Fibroblast of lung (primary cell): ENCODE measurements around the gene IL27RA. TPM values are rescaled to one million over a fixed set of nuclear protein-coding genes. Genes with fewer than 3 reads are reported as not detected.
A peak's percentile ranks its signal among the peaks of the same experiment; 100 is the strongest.

Source experiments
- DNase-seq, 2 donors: peaks; one replicate each; pipeline versions ENCODE4 v3.0.0 to v3.0.0-alpha.2; 2010; ENCODE audit warnings: low read depth in 2 of 2
- H2AFZ ChIP-seq: 2 replicates; pipeline ENCODE4 v1.5.1; 2012; ENCODE audit warnings: low read length, control low read depth, inconsistent platforms
- H3K27ac ChIP-seq: 2 replicates; pipeline ENCODE4 v1.5.1; 2011; ENCODE audit warnings: low read length, control low read depth; ENCODE audit not compliant: insufficient read depth
- H3K27me3 ChIP-seq: 2 replicates; pipeline ENCODE4 v1.5.1; 2011; ENCODE audit warnings: mild to moderate bottlenecking, low read length; ENCODE audit not compliant: control insufficient read depth, insufficient read depth
- H3K36me3 ChIP-seq: 2 replicates; pipeline ENCODE4 v1.5.1; 2011; ENCODE audit warnings: low read length; ENCODE audit not compliant: control insufficient read depth, insufficient read depth
- H3K4me1 ChIP-seq: 2 replicates; pipeline ENCODE4 v1.5.1; 2011; ENCODE audit warnings: low read length; ENCODE audit not compliant: control insufficient read depth, insufficient read depth; ENCODE audit errors: extremely low read depth
- H3K4me2 ChIP-seq: 2 replicates; pipeline ENCODE4 v1.5.1; 2011; ENCODE audit warnings: low read length, control low read depth; ENCODE audit not compliant: insufficient read depth; ENCODE audit errors: extremely low read depth
- H3K4me3 ChIP-seq, 4 experiments: fragments of 200-600 bp in 1 of 4; sonication (generic) in 1 of 4; replicated peaks in 1 of 4; 2 replicates each; pipeline ENCODE4 v1.5.1; 2011 to 2016; ENCODE audit warnings: low read length in 4 of 4, low read depth in 3 of 4, mild to moderate bottlenecking in 3 of 4, control low read depth in 2 of 4, inconsistent platforms in 1 of 4, mixed read lengths in 1 of 4; ENCODE audit not compliant: insufficient read depth in 1 of 4; ENCODE audit errors: control extremely low read depth in 1 of 4
- H3K79me2 ChIP-seq: 2 replicates; pipeline ENCODE4 v1.5.1; 2012; ENCODE audit warnings: mild to moderate bottlenecking, low read length, inconsistent platforms; ENCODE audit not compliant: control insufficient read depth, insufficient read depth
- H3K9ac ChIP-seq: 2 replicates; pipeline ENCODE4 v1.5.1; 2011; ENCODE audit warnings: mild to moderate bottlenecking, low read length, control low read depth; ENCODE audit not compliant: insufficient read depth
- H3K9me3 ChIP-seq: 2 replicates; pipeline ENCODE4 v1.5.1; 2012; ENCODE audit warnings: low read depth, low read length; ENCODE audit not compliant: control insufficient read depth, insufficient read depth
- H4K20me1 ChIP-seq: 2 replicates; pipeline ENCODE4 v1.5.1; 2011; ENCODE audit warnings: low read length; ENCODE audit not compliant: control insufficient read depth, insufficient read depth; ENCODE audit errors: extremely low read depth
- EZH2 ChIP-seq: IDR thresholded peaks from 2 replicates; pipeline ENCODE4 v1.5.1; 2012; ENCODE audit warnings: low read length, control low read depth, mild to moderate bottlenecking; ENCODE audit errors: missing control alignments
- polyA plus RNA-seq, 2 donors: library from polyadenylated mRNA; depleted of rRNA in 1 of 2; stranded (reverse) in 1 of 2; unstranded in 1 of 2; fragments of >200 nt; gene quantifications; 2 replicates each; pipeline ENCODE4 v1.2.1, GENCODE V29; 2011 to 2012; ENCODE audit warnings: missing spikeins in 1 of 2
- total RNA-seq: library from RNA; depleted of rRNA; stranded (reverse); fragments of >200 nt; gene quantifications from 2 replicates; pipeline ENCODE4 v1.2.1, GENCODE V29; 2014
- TF ChIP-seq, protein P1 (sequence below), 2 donors: IDR thresholded peaks in 1 of 2; conservative IDR thresholded peaks in 1 of 2; 1 replicate in 1 of 2; 2 replicates in 1 of 2; pipeline ENCODE4 v1.5.1; 2011 to 2012; ENCODE audit warnings: low read length in 2 of 2, control low read depth in 1 of 2, inconsistent platforms in 1 of 2, low read depth in 1 of 2, mild to moderate bottlenecking in 1 of 2

The IL27RA gene
- total and polyA plus RNA-seq, 2 donors (not counting 1 experiment from before 2014, with no cell fraction given), result 0.84 to 2.1 TPM

DNA sequence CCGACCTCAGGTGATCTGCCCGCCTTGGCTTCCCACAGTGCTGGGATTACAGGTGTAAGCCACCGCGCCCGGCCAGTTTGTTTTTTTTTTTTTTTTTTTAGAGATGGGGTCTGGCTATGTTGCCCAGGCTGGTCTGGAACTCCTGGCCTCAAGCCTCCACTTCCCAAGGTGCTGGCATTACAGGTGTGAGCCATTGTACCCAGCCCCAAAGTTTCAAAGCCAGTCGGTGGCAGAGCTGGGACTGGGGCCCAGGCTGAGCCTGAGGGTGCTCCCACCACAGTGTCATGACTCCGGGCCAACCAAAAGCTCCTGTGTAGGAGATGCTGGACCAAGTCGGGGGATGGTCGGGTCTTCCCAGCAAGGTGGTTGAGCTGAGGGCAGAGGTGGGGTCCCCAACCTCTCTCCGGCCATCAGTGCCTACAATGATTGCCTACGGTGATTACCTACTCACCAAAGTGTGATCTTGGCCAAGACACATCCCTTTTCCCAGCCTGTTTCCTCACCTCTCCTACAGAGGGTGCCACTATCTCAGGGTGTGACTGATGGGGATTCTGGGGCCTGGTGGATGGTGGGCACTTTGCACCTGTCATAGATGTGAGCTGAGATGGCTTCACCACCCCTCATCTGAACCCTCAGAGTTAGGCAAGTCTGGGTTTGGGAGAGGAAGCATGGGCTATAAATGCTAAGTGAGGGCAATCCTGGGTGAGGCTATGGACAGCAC, 64.9 kb downstream of the IL27RA start:
- Histone ChIP-seq H3K9me3 (no peaks in the 10 kb centered on the region), H3K27ac (no peak overlapping the region), H3K79me2 (no peaks in the 10 kb centered on the region), H3K36me3 (peaks cover 16% of the 10 kb centered on the region), H3K4me1 (peaks cover 2% of the 10 kb centered on the region), H3K4me2 (no peak overlapping the region), H3K27me3 (no peaks in the 10 kb centered on the region), H4K20me1 (no peaks in the 10 kb centered on the region), H3K4me3 (no peak overlapping the region), H2AFZ (no peak overlapping the region), H3K9ac (no peak overlapping the region)
- no peak for TF ChIP-seq EZH2
- TF ChIP-seq, protein P1, sequence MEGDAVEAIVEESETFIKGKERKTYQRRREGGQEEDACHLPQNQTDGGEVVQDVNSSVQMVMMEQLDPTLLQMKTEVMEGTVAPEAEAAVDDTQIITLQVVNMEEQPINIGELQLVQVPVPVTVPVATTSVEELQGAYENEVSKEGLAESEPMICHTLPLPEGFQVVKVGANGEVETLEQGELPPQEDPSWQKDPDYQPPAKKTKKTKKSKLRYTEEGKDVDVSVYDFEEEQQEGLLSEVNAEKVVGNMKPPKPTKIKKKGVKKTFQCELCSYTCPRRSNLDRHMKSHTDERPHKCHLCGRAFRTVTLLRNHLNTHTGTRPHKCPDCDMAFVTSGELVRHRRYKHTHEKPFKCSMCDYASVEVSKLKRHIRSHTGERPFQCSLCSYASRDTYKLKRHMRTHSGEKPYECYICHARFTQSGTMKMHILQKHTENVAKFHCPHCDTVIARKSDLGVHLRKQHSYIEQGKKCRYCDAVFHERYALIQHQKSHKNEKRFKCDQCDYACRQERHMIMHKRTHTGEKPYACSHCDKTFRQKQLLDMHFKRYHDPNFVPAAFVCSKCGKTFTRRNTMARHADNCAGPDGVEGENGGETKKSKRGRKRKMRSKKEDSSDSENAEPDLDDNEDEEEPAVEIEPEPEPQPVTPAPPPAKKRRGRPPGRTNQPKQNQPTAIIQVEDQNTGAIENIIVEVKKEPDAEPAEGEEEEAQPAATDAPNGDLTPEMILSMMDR (conservative IDR thresholded peaks at IDR 0.05 in 1 of 2, IDR thresholded peaks at IDR 0.05 in 1 of 2; ENCODE audit: low read depth in 1 of 2, low read length in 2 of 2), result no peak
- no peak for DNase-seq

DNA sequence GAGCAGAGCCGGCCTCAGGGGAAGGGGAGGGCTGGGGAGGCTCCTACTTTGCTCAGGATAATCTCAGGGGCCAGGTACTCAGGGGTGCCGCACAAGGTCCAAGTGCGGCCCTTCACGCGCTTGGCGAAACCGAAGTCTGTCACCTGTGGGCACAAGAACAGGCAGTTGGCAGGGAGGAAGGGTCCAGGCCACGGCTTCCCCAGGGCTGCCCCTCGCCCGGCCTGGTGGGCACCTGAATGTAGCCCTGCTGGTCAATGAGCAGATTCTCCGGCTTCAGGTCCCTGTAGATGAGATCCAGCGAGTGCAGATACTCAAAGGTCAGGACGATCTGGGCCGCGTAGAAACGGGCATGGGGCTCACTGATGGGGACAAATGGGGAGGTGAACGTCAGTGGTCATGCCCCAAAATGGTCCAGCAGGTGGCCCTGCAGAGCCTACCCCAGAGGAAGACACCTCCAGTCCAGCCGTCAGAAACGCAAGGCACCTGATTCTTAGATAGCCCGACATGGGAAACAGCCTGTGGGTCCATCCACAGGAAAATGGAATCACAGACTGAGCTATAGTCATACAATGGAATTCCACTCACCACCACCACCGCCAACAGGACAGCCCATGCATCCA, 66.1 kb downstream of the IL27RA start:
- no peak for TF ChIP-seq EZH2
- TF ChIP-seq, protein P1 (conservative IDR thresholded peaks at IDR 0.05 in 1 of 2, IDR thresholded peaks at IDR 0.05 in 1 of 2; ENCODE audit: low read depth in 1 of 2, low read length in 2 of 2), result peak; percentile 11 to 29
- Histone ChIP-seq H3K79me2 (no peaks in the 10 kb centered on the region), H3K4me1 (no peaks in the 10 kb centered on the region), H3K4me3 (no peak overlapping the region), H4K20me1 (no peaks in the 10 kb centered on the region), H3K27me3 (no peaks in the 10 kb centered on the region), H3K9me3 (no peaks in the 10 kb centered on the region), H2AFZ (no peak overlapping the region), H3K9ac (no peak overlapping the region), H3K27ac (no peak overlapping the region), H3K36me3 (peaks cover 19% of the 10 kb centered on the region), H3K4me2 (no peak overlapping the region)
- no peak for DNase-seq

DNA sequence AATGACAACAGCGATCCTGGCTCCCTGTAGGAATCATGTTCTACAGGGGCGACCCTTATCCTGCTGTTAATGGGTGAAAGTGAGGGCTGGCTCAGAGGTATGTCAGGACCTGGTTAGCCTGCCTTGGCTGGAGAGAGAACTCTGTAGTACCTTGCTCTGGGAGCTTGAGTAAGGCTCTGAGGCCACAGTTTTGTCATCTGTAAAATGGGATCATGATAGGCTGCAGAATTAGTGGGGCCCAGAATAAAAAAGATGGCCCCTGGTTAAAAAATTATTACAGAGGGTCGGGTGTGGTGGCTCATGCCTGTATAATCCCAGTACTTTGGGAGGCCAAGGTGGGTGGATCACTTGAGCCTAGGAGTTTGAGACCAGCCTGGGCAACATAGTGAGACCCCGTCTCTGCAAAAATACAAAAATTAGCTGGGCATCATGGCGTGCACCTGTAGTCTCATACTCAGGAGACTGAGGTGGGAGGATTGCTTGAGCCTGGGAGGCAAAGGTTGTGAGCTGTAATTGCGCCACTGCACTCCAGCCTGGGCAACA, 69.5 kb downstream of the IL27RA start:
- DNase-seq, result no peak
- Histone ChIP-seq H4K20me1 (no peaks in the 10 kb centered on the region), H3K4me1 (no peaks in the 10 kb centered on the region), H3K4me3 (no peak overlapping the region), H3K36me3 (peaks cover 17% of the 10 kb centered on the region), H3K79me2 (no peaks in the 10 kb centered on the region), H2AFZ (no peak overlapping the region), H3K4me2 (no peak overlapping the region), H3K9me3 (no peaks in the 10 kb centered on the region), H3K9ac (no peak overlapping the region), H3K27me3 (no peaks in the 10 kb centered on the region), H3K27ac (no peak overlapping the region)
- no peak for TF ChIP-seq EZH2
- TF ChIP-seq, protein P1 (conservative IDR thresholded peaks at IDR 0.05 in 1 of 2, IDR thresholded peaks at IDR 0.05 in 1 of 2; ENCODE audit: low read depth in 1 of 2, low read length in 2 of 2), result no peak
